ENCODE measurements around the gene ZNF407.

DNA sequence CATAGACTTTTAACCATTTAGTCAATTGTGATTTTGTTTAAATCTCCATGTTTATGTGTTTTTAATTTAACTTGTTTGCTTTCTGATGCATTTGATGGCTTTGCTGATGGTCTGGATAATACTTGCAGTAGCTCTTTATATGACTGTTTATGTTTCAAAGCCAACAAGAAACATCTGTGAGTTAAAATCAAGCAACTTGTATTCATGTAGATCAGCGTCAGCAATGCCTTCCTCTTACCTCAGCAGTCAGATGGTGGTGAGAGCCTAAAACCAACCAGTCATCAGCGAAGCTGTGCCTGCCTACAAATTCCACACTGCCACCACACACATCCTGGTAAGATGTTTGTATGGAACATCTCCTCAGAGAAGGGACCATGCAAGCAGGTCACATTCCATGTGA is 379.4 kb downstream of the ZNF407 start:
- TF ChIP-seq YY1 (IDR thresholded peaks at IDR 0.05; ENCODE audit: insufficient read depth, insufficient read length) (no peak), SUZ12 (IDR thresholded peaks at IDR 0.05; ENCODE audit: extremely low read depth, insufficient read depth, insufficient read length) (no peak), ZNF274 (IDR thresholded peaks at IDR 0.05; ENCODE audit: low read depth, low read length) (no peak)

Measured in NT2/D1 (cell line).